GM23338 (cell line): ENCODE data around the gene ALG5. TPM values are rescaled to one million over a fixed set of nuclear protein-coding genes. Genes with fewer than 3 reads are reported as not detected.
A peak's percentile ranks its signal among the peaks of the same experiment; 100 is the strongest.

ENCODE experiments used
- ATAC-seq: fragments of 200-7000 bp; cut with Tn5 transposase; 3 replicates; pipeline ENCODE4 v1.9.1; 2020
- DNase-seq: peaks from one replicate; pipeline ENCODE4 v3.0.0-alpha.2; 2015; ENCODE audit warnings: low spot score
- H2AFZ ChIP-seq: fragments of 200-600 bp; sonication (generic); 2 replicates; pipeline ENCODE4 v1.8.0; 2016; ENCODE audit warnings: antibody characterized with exemption, mild to moderate bottlenecking, moderate library complexity
- H3F3A ChIP-seq: fragments of 200-600 bp; sonication (generic); replicated peaks from 2 replicates; pipeline ENCODE4 v1.8.0; 2017; ENCODE audit warnings: antibody characterized with exemption, mixed run types, low read depth
- H3K27ac ChIP-seq: fragments of 200-600 bp; sonication (generic); 2 replicates; pipeline ENCODE4 v1.6.1; 2016; ENCODE audit warnings: low read depth
- H3K27me3 ChIP-seq: fragments of 200-600 bp; sonication (generic); 2 replicates; pipeline ENCODE4 v1.8.0; 2016; ENCODE audit warnings: mild to moderate bottlenecking, mixed run types, moderate library complexity; ENCODE audit not compliant: insufficient read depth
- H3K36me3 ChIP-seq: fragments of 200-600 bp; sonication (generic); 2 replicates; pipeline ENCODE4 v1.8.0; 2016; ENCODE audit warnings: mild to moderate bottlenecking; ENCODE audit not compliant: insufficient read depth
- H3K4me1 ChIP-seq: fragments of 200-600 bp; sonication (generic); 2 replicates; pipeline ENCODE4 v1.8.0; 2016; ENCODE audit warnings: mild to moderate bottlenecking, moderate library complexity; ENCODE audit not compliant: insufficient read depth
- H3K4me2 ChIP-seq: fragments of 200-600 bp; sonication (generic); 2 replicates; pipeline ENCODE4 v1.7.1; 2017; ENCODE audit warnings: mixed run types
- H3K4me3 ChIP-seq: fragments of 200-600 bp; sonication (generic); 2 replicates; pipeline ENCODE4 v1.6.1; 2016; ENCODE audit warnings: mixed run types
- H3K79me2 ChIP-seq: fragments of 200-600 bp; sonication (generic); replicated peaks from 2 replicates; pipeline ENCODE4 v1.8.0; 2017; ENCODE audit warnings: mild to moderate bottlenecking; ENCODE audit not compliant: insufficient read depth
- H3K9me2 ChIP-seq: fragments of 200-600 bp; sonication (generic); 2 replicates; pipeline ENCODE4 v1.8.0; 2017; ENCODE audit not compliant: insufficient read depth
- H4K20me1 ChIP-seq: fragments of 200-600 bp; sonication (generic); replicated peaks from 2 replicates; pipeline ENCODE4 v1.8.0; 2017; ENCODE audit warnings: mild to moderate bottlenecking; ENCODE audit not compliant: insufficient read depth
- H3K27ac Mint-ChIP-seq: 2 replicates; pipeline ENCODE4 v1.8.0; 2020; ENCODE audit warnings: inconsistent platforms, mild to moderate bottlenecking, moderate library complexity, mixed read lengths
- H3K27me3 Mint-ChIP-seq: 3 replicates; pipeline ENCODE4 v1.8.0; 2022; ENCODE audit warnings: low read depth, mild to moderate bottlenecking, moderate library complexity, mixed read lengths, inconsistent platforms; ENCODE audit not compliant: insufficient read depth, poor library complexity
- H3K36me3 Mint-ChIP-seq: 3 replicates; pipeline ENCODE4 v1.8.0; 2021; ENCODE audit warnings: low read depth, mild to moderate bottlenecking, inconsistent platforms, moderate library complexity, mixed read lengths
- H3K4me1 Mint-ChIP-seq: 3 replicates; pipeline ENCODE4 v1.8.0; 2020; ENCODE audit warnings: mild to moderate bottlenecking, inconsistent platforms, mixed read lengths
- H3K4me3 Mint-ChIP-seq: 3 replicates; pipeline ENCODE4 v1.8.0; 2021; ENCODE audit warnings: moderate library complexity, mild to moderate bottlenecking, inconsistent platforms, mixed read lengths
- H3K9me3 Mint-ChIP-seq: 3 replicates; pipeline ENCODE4 v1.8.0; 2020; ENCODE audit warnings: moderate library complexity, mild to moderate bottlenecking, inconsistent platforms, mixed read lengths
- CREB1 ChIP-seq: fragments of 250-450 bp; sonication (Bioruptor Pico); IDR thresholded peaks from 2 replicates; pipeline ENCODE4 v1.5.0; 2020; ENCODE audit warnings: low read depth, mild to moderate bottlenecking, moderate library complexity
- EZH2phosphoT487 ChIP-seq: fragments of 200-600 bp; sonication (generic); IDR thresholded peaks from one replicate; pipeline ENCODE4 v1.8.1; 2018; ENCODE audit warnings: antibody characterized with exemption; ENCODE audit not compliant: unreplicated experiment
- NANOG ChIP-seq: IDR thresholded peaks from 2 replicates; pipeline ENCODE4 v1.6.1; 2016; ENCODE audit warnings: antibody characterized with exemption, borderline replicate concordance
- STAT1 ChIP-seq: IDR thresholded peaks from one replicate; pipeline ENCODE4 v1.6.1; 2016; ENCODE audit warnings: antibody characterized with exemption; ENCODE audit not compliant: unreplicated experiment
- ZNF114 ChIP-seq: fragments of 250-450 bp; sonication (Bioruptor Pico); IDR thresholded peaks from 2 replicates; pipeline ENCODE4 v1.5.0; 2020; ENCODE audit warnings: mild to moderate bottlenecking, moderate library complexity
- ZNF462 ChIP-seq: fragments of 250-450 bp; sonication (Bioruptor Pico); IDR thresholded peaks from 2 replicates; pipeline ENCODE4 v1.5.0; 2020; ENCODE audit warnings: mild to moderate bottlenecking, moderate library complexity
- polyA plus RNA-seq: library from polyadenylated mRNA; unstranded; fragments of >200 nt; fragmentation: Nextera tagmentation; extraction: Ambion mirVana; gene quantifications from 2 replicates; pipeline ENCODE4 v1.2.1, GENCODE V29; 2016
- total RNA-seq: library from RNA; depleted of rRNA; stranded (reverse); fragments of >200 nt; shearing (Covaris generic); gene quantifications from 2 replicates; pipeline ENCODE4 v1.2.3, GENCODE V29; 2014
- TF ChIP-seq, protein P1 (sequence below): IDR thresholded peaks from 2 replicates; pipeline ENCODE4 v1.6.1; 2016; ENCODE audit warnings: antibody characterized with exemption
- TF ChIP-seq, protein P2 (sequence below): IDR thresholded peaks from one replicate; pipeline ENCODE4 v1.6.1; 2018; ENCODE audit warnings: antibody characterized with exemption; ENCODE audit not compliant: unreplicated experiment

Gene ALG5
- total and polyA plus RNA-seq, 2 experiments from 2014 or later, result 15.6 to 34.0 TPM

- no peak for ATAC-seq
Observed at GRCh38 chr13:36914648-36915047, 84.5 kb downstream of the ALG5 start.

GRCh38 chr13:36913463-36913862, 85.7 kb downstream of the ALG5 start:
- no peaks in the 10 kb centered on the region for H3K36me3 ChIP-seq
- H2AFZ ChIP-seq, result no peak overlapping the region
- H3K4me3 ChIP-seq, result no peak overlapping the region
- H3K27me3 ChIP-seq, result peaks cover 20% of the 10 kb centered on the region
- Mint-ChIP-seq H3K4me1 (peaks cover under 1% of the 10 kb centered on the region; the same call in 2 of the 3 replicates), H3K36me3 (no peaks in the 10 kb centered on the region), H3K27me3 (peaks cover 9% of the 10 kb centered on the region), H3K4me3 (no peak overlapping the region), H3K27ac (no peak overlapping the region), H3K9me3 (no peaks in the 10 kb centered on the region)
- no peak overlapping the region for H3K4me2 ChIP-seq
- no peaks in the 10 kb centered on the region for H3K79me2 ChIP-seq
- DNase-seq, result no peak
- no peak for ATAC-seq
- no peak overlapping the region for H3K27ac ChIP-seq
- H3K4me1 ChIP-seq, result peaks cover 3% of the 10 kb centered on the region
- H3K9me2 ChIP-seq, result no peaks in the 10 kb centered on the region
- no peaks in the 10 kb centered on the region for H4K20me1 ChIP-seq
- no peaks in the 10 kb centered on the region for H3F3A ChIP-seq
- TF ChIP-seq ZNF462 (CRISPR knock-in tag), result no peak
- TF ChIP-seq CREB1, result no peak
- no peak for TF ChIP-seq STAT1
- TF ChIP-seq EZH2phosphoT487, result no peak
- TF ChIP-seq, protein P1, sequence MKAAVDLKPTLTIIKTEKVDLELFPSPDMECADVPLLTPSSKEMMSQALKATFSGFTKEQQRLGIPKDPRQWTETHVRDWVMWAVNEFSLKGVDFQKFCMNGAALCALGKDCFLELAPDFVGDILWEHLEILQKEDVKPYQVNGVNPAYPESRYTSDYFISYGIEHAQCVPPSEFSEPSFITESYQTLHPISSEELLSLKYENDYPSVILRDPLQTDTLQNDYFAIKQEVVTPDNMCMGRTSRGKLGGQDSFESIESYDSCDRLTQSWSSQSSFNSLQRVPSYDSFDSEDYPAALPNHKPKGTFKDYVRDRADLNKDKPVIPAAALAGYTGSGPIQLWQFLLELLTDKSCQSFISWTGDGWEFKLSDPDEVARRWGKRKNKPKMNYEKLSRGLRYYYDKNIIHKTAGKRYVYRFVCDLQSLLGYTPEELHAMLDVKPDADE, result no peak
- no peak for TF ChIP-seq ZNF114 (CRISPR knock-in tag)
- no peak for TF ChIP-seq NANOG

More at GRCh38 chr13:36914648-36915047, 84.5 kb downstream of the ALG5 start:
- Mint-ChIP-seq H3K27me3 (peaks cover 19% of the 10 kb centered on the region), H3K4me1 (peaks cover 8% of the 10 kb centered on the region; the same call in 2 of the 3 replicates), H3K27ac (no peak overlapping the region), H3K36me3 (no peaks in the 10 kb centered on the region), H3K9me3 (no peaks in the 10 kb centered on the region), H3K4me3 (no peak overlapping the region)
- Histone ChIP-seq H2AFZ (peak overlapping the region; percentile 54; the same call in 1 of the 2 replicates), H3K4me2 (no peak overlapping the region), H3K4me1 (peaks cover 9% of the 10 kb centered on the region), H3K4me3 (no peak overlapping the region), H4K20me1 (no peaks in the 10 kb centered on the region), H3F3A (peaks cover 5% of the 10 kb centered on the region; the same call in 1 of the 2 replicates), H3K79me2 (no peaks in the 10 kb centered on the region), H3K9me2 (no peaks in the 10 kb centered on the region), H3K27me3 (peaks cover 30% of the 10 kb centered on the region), H3K36me3 (no peaks in the 10 kb centered on the region), H3K27ac (no peak overlapping the region)
- TF ChIP-seq, protein P2, sequence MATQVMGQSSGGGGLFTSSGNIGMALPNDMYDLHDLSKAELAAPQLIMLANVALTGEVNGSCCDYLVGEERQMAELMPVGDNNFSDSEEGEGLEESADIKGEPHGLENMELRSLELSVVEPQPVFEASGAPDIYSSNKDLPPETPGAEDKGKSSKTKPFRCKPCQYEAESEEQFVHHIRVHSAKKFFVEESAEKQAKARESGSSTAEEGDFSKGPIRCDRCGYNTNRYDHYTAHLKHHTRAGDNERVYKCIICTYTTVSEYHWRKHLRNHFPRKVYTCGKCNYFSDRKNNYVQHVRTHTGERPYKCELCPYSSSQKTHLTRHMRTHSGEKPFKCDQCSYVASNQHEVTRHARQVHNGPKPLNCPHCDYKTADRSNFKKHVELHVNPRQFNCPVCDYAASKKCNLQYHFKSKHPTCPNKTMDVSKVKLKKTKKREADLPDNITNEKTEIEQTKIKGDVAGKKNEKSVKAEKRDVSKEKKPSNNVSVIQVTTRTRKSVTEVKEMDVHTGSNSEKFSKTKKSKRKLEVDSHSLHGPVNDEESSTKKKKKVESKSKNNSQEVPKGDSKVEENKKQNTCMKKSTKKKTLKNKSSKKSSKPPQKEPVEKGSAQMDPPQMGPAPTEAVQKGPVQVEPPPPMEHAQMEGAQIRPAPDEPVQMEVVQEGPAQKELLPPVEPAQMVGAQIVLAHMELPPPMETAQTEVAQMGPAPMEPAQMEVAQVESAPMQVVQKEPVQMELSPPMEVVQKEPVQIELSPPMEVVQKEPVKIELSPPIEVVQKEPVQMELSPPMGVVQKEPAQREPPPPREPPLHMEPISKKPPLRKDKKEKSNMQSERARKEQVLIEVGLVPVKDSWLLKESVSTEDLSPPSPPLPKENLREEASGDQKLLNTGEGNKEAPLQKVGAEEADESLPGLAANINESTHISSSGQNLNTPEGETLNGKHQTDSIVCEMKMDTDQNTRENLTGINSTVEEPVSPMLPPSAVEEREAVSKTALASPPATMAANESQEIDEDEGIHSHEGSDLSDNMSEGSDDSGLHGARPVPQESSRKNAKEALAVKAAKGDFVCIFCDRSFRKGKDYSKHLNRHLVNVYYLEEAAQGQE, result no peak
- TF ChIP-seq STAT1, result no peak
- no peak for DNase-seq
